K562 (cell line): ENCODE measurements around the gene CALCOCO2. TPM values are rescaled to one million over a fixed set of nuclear protein-coding genes. Genes with fewer than 3 reads are reported as not detected.

Source experiments
- CSDE1 ChIP-seq, 2 experiments: fragments of 450-650 bp; IDR thresholded peaks; 2 replicates each; pipeline ENCODE4 v1.6.1; 2016; ENCODE audit warnings: mild to moderate bottlenecking in 1 of 2
- EHMT2 ChIP-seq: fragments of 450-650 bp; IDR thresholded peaks from 2 replicates; pipeline ENCODE4 v1.6.1; 2018; ENCODE audit warnings: antibody characterized with exemption
- GATA2 ChIP-seq: sonication (generic); formaldehyde crosslinking; IDR thresholded peaks from 2 replicates; pipeline ENCODE4 v1.4.0; 2020; ENCODE audit warnings: mild to moderate bottlenecking, missing genetic modification reagents
- GTF2A2 ChIP-seq: IDR thresholded peaks from 2 replicates; pipeline ENCODE4 v1.6.1; 2016; ENCODE audit warnings: mild to moderate bottlenecking, missing genetic modification characterization, missing compliant biosample characterization
- NCOA1 ChIP-seq: fragments of 450-650 bp; IDR thresholded peaks from 2 replicates; pipeline ENCODE4 v1.6.1; 2016; ENCODE audit warnings: low read depth
- NR2F6 ChIP-seq: fragments of 450-650 bp; formaldehyde crosslinking; IDR thresholded peaks from 2 replicates; pipeline ENCODE4 v1.4.0; 2020; ENCODE audit warnings: mild to moderate bottlenecking
- STAT5B ChIP-seq: fragments of 250-450 bp; sonication (Bioruptor Pico); IDR thresholded peaks from 2 replicates; pipeline ENCODE4 v1.8.0; 2021; ENCODE audit warnings: mild to moderate bottlenecking, inconsistent platforms
- ZNF197 ChIP-seq: fragments of 200-800 bp; sonication (Bioruptor generic); IDR thresholded peaks from 2 replicates; pipeline ENCODE4 v1.6.1; 2016; ENCODE audit warnings: low read depth, missing genetic modification characterization, missing compliant biosample characterization
- ZNF639 ChIP-seq, 2 experiments: fragments of 200-800 bp in 1 of 2; sonication (Bioruptor generic) in 1 of 2; sonication (generic) in 1 of 2; formaldehyde crosslinking in 1 of 2; IDR thresholded peaks in 1 of 2; conservative IDR thresholded peaks in 1 of 2; 2 replicates each; pipeline versions ENCODE4 v1.5.0 to v1.6.1; 2016 to 2020; ENCODE audit warnings: missing compliant biosample characterization in 1 of 2, missing genetic modification characterization in 1 of 2, missing genetic modification reagents in 1 of 2
- polyA plus RNA-seq, 8 experiments: library from polyadenylated mRNA; depleted of rRNA in 4 of 8; stranded (reverse) in 5 of 8; unstranded in 3 of 8; fragments of >200 nt; fragmentation: Nextera tagmentation in 2 of 8; fragmentation: Illumina TruSeq in 1 of 8; extraction: Ambion mirVana in 2 of 8; extraction: Trizol in 1 of 8; gene quantifications; 2 replicates each; pipeline versions ENCODE4 v1.2.1 to v1.2.3, GENCODE V29; 2011 to 2014; ENCODE audit warnings: inconsistent platforms in 1 of 8, missing spikeins in 1 of 8
- total RNA-seq, 7 experiments: library from RNA; depleted of rRNA in 6 of 7; stranded (reverse); fragments of >200 nt in 6 of 7; fragmentation: Illumina TruSeq in 2 of 7; extraction: Trizol in 2 of 7; gene quantifications; 2 replicates each; pipeline versions ENCODE4 v1.2.1 to v1.2.3, GENCODE V29; 2011 to 2021; ENCODE audit warnings: low replicate concordance in 1 of 7

The CALCOCO2 gene
- total and polyA plus RNA-seq, 9 of the 15 experiments (the other 6 are each of a cell fraction or from before 2014, with no cell fraction given): 24.1 to 87.3 (median 67.5) TPM

- TF ChIP-seq CSDE1 (IDR thresholded peaks at IDR 0.05) (no peak), NR2F6 (CRISPR knock-in tag) (peak; percentile 60; the same call in 1 of the 2 replicates), STAT5B (CRISPR knock-in tag) (peak; percentile 97), GTF2A2 (tag) (peak; percentile 99), ZNF197 (CRISPR knock-in tag) (peak; percentile 100), EHMT2 (no peak), ZNF639 (CRISPR knock-in tag; conservative IDR thresholded peaks at IDR 0.05 in 1 of 2, IDR thresholded peaks at IDR 0.05 in 1 of 2) (peak in 1 of 2 experiments; percentile 99; a peak in 2 of 4 replicates), GATA2 (CRISPR knock-in tag) (no peak), NCOA1 (no peak)
- TF ChIP-seq, all 486 proteins: peak for 172
These were observed 5.1 kb upstream of the CALCOCO2 start (continued) for GRCh38 chr17:48825446-48826381.
